ENCODE data around the gene TM9SF3. TPM values are rescaled to one million over a fixed set of nuclear protein-coding genes. Genes with fewer than 3 reads are reported as not detected.

The TM9SF3 gene
- total RNA-seq, 4 donors from 2014 or later: 27.5 to 32.4 (median 31.0) TPM

DNA sequence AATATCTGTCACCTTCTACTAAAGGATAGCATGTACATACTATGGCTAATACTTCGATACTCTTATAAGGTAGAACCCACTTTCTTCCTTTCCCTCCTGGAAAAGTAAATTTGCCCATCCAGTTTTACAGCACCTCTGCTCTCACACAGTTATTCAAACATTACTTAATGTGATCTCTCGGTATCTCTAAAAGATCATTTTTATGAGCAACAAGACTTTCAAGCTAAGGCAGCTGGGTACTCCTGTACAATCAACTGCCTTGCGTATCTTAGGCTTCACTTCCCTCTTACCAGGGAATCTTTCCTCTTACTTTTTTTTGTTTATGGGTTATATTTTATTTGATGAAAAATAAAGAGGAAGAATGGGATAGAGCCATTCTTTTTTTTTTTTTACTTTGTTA, 46.6 kb downstream of the TM9SF3 start:
- DNase-seq (no peak), ATAC-seq (no peak)
- H3K27ac ChIP-seq: no peak overlapping the region
- H3K9me3 ChIP-seq: no peaks in the 10 kb centered on the region
- intact Hi-C loops (cut with DNase I; ENCODE audit: low total_unique reads): no loop called here
- in situ Hi-C loops (cut with MboI; ENCODE audit: low sequenced_read_pairs in 4 of 4): no loop called here
- H3K27me3 ChIP-seq: no peaks in the 10 kb centered on the region
- no peak overlapping the region for H3K4me3 ChIP-seq
- H3K4me1 ChIP-seq: peaks cover 3% of the 10 kb centered on the region in 2 donors
- TF ChIP-seq, protein P1, sequence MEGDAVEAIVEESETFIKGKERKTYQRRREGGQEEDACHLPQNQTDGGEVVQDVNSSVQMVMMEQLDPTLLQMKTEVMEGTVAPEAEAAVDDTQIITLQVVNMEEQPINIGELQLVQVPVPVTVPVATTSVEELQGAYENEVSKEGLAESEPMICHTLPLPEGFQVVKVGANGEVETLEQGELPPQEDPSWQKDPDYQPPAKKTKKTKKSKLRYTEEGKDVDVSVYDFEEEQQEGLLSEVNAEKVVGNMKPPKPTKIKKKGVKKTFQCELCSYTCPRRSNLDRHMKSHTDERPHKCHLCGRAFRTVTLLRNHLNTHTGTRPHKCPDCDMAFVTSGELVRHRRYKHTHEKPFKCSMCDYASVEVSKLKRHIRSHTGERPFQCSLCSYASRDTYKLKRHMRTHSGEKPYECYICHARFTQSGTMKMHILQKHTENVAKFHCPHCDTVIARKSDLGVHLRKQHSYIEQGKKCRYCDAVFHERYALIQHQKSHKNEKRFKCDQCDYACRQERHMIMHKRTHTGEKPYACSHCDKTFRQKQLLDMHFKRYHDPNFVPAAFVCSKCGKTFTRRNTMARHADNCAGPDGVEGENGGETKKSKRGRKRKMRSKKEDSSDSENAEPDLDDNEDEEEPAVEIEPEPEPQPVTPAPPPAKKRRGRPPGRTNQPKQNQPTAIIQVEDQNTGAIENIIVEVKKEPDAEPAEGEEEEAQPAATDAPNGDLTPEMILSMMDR (IDR thresholded peaks at IDR 0.05 in 4 of 5, conservative IDR thresholded peaks at IDR 0.05 in 1 of 5): no peak
- TF ChIP-seq POLR2A (IDR thresholded peaks at IDR 0.05): no peak
- peaks cover 0 to 42% of the 10 kb centered on the region in 2 donors for H3K36me3 ChIP-seq

- no peaks in the 10 kb centered on the region for H3K27me3 ChIP-seq
- no peaks in the 10 kb centered on the region for H3K4me1 ChIP-seq
- in situ Hi-C loops (cut with MboI; ENCODE audit: low sequenced_read_pairs in 4 of 4) (no loop called here), intact Hi-C loops (cut with DNase I; ENCODE audit: low total_unique reads) (no loop called here)
- no peak overlapping the region for H3K27ac ChIP-seq
- no peak overlapping the region for H3K4me3 ChIP-seq
- H3K9me3 ChIP-seq: no peaks in the 10 kb centered on the region
- DNase-seq: no peak
- no peak for ATAC-seq
- H3K36me3 ChIP-seq: peaks cover 0 to 33% of the 10 kb centered on the region in 2 donors
- TF ChIP-seq, protein P1 (IDR thresholded peaks at IDR 0.05 in 4 of 5, conservative IDR thresholded peaks at IDR 0.05 in 1 of 5): no peak
- no peak for TF ChIP-seq POLR2A (IDR thresholded peaks at IDR 0.05)
These were observed 48.1 kb downstream of the TM9SF3 start for GRCh38 chr10:96538683-96539082.

DNA sequence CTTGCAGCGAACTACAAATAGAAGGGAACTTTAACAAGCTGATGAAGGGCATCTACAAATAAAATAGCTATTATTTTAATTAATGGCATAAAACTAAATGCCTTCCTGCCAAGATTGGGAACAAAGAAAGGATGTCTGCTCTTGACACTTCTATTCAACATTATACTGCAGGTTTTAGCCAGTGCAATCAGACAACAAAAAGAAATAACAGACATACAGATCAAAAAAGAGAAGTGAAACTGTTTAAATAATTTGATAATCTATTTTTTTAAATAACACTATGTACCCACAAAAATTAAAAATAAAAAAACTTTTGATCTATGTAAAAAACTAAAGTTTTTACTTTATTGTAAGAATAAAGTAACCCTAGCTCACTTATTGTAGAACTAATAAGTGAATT, 50.7 kb downstream of the TM9SF3 start:
- peaks cover 0 to 29% of the 10 kb centered on the region in 2 donors for H3K36me3 ChIP-seq
- no peak for TF ChIP-seq POLR2A (IDR thresholded peaks at IDR 0.05)
- TF ChIP-seq, protein P1 (IDR thresholded peaks at IDR 0.05 in 4 of 5, conservative IDR thresholded peaks at IDR 0.05 in 1 of 5): no peak
- no peak overlapping the region for H3K27ac ChIP-seq
- no peaks in the 10 kb centered on the region for H3K9me3 ChIP-seq
- intact Hi-C loops (cut with DNase I; ENCODE audit: low total_unique reads): no loop called here
- in situ Hi-C loops (cut with MboI; ENCODE audit: low sequenced_read_pairs in 4 of 4): no loop called here
- DNase-seq (no peak), ATAC-seq (no peak)
- H3K4me1 ChIP-seq: no peaks in the 10 kb centered on the region
- no peak overlapping the region for H3K4me3 ChIP-seq
- no peaks in the 10 kb centered on the region for H3K27me3 ChIP-seq

DNA sequence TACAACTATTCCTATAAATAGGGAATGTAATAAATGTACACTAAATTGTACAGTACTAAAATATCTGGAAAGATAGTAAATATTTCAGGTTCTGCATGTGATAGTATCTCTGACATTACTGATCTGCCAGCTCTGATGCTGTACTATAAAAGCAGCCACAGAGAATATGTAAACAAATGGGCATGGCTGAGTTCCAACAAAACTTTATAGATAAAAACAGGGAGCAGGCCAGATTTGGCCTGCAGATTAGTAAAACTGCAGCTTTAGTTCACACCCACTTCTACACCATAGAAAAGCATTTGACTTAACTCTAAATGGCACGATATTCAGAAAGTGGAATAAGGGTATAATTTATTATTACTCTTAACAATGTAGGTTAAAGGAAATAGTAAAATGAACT, 54.3 kb downstream of the TM9SF3 start:
- Histone ChIP-seq H3K27me3 (no peaks in the 10 kb centered on the region), H3K9me3 (no peaks in the 10 kb centered on the region), H3K4me1 (peaks cover 3 to 9% of the 10 kb centered on the region in 2 donors), H3K27ac (no peak overlapping the region), H3K4me3 (no peak overlapping the region), H3K36me3 (peaks cover 0 to 18% of the 10 kb centered on the region in 2 donors)
- DNase-seq (no peak), ATAC-seq (no peak)
- no peak for TF ChIP-seq POLR2A (IDR thresholded peaks at IDR 0.05)
- in situ Hi-C loops (cut with MboI; ENCODE audit: low sequenced_read_pairs in 4 of 4) (no loop called here), intact Hi-C loops (cut with DNase I; ENCODE audit: low total_unique reads) (no loop called here)

- TF ChIP-seq, protein P1 (IDR thresholded peaks at IDR 0.05 in 4 of 5, conservative IDR thresholded peaks at IDR 0.05 in 1 of 5): peak in 1 of 5 experiments; percentile 12
- no peak for TF ChIP-seq POLR2A (IDR thresholded peaks at IDR 0.05)
- H3K27me3 ChIP-seq: no peaks in the 10 kb centered on the region
- H3K27ac ChIP-seq: no peak overlapping the region
- DNase-seq (no peak), ATAC-seq (no peak)
- intact Hi-C loops (cut with DNase I; ENCODE audit: low total_unique reads): no loop called here
- in situ Hi-C loops (cut with MboI; ENCODE audit: low sequenced_read_pairs in 4 of 4): no loop called here
- peaks cover 3 to 13% of the 10 kb centered on the region in 2 donors for H3K4me1 ChIP-seq
- no peaks in the 10 kb centered on the region for H3K9me3 ChIP-seq
- H3K4me3 ChIP-seq: no peak overlapping the region
- H3K36me3 ChIP-seq: peaks cover 0 to 36% of the 10 kb centered on the region in 2 donors
These were observed 57.1 kb downstream of the TM9SF3 start for GRCh38 chr10:96529634-96530279.

All from gastrocnemius medialis (tissue), 4 donors.